Testis (tissue), 3 donors: ENCODE results near the gene ELK3. TPM values are rescaled to one million over a fixed set of nuclear protein-coding genes. Genes with fewer than 3 reads are reported as not detected.

ENCODE experiments used
- DNase-seq: peaks from one replicate; pipeline ENCODE4 v3.0.0-alpha.2; 2019
- H3K27ac ChIP-seq, 2 donors: fragments of 200-600 bp; sonication (generic); one replicate each; pipeline ENCODE4 v1.5.1; 2019
- H3K27me3 ChIP-seq: fragments of 200-600 bp; sonication (generic); one replicate; pipeline ENCODE4 v1.5.1; 2019
- H3K36me3 ChIP-seq: fragments of 200-600 bp; sonication (generic); one replicate; pipeline ENCODE4 v1.5.1; 2017; ENCODE audit warnings: low read depth; ENCODE audit errors: missing control alignments
- H3K4me1 ChIP-seq: fragments of 200-600 bp; sonication (generic); one replicate; pipeline ENCODE4 v1.5.1; 2019
- H3K4me3 ChIP-seq, 2 donors: fragments of 200-600 bp; sonication (generic); one replicate each; pipeline ENCODE4 v1.5.1; 2017 to 2019
- H3K9me3 ChIP-seq: fragments of 200-600 bp; sonication (generic); one replicate; pipeline ENCODE4 v1.5.1; 2017
- CTCF ChIP-seq, 3 experiments: fragments of 450-650 bp in 2 of 3; fragments of 200-600 bp in 1 of 3; sonication (generic) in 1 of 3; IDR thresholded peaks; one replicate each; pipeline ENCODE4 v1.5.1; 2016 to 2019; ENCODE audit warnings: antibody characterized with exemption in 3 of 3, mild to moderate bottlenecking in 2 of 3, moderate library complexity in 1 of 3
- POLR2A ChIP-seq: fragments of 450-650 bp; IDR thresholded peaks from one replicate; pipeline ENCODE4 v1.6.1; 2017; ENCODE audit warnings: antibody characterized with exemption, mild to moderate bottlenecking, moderate library complexity
- WGBS, 2 donors: methylation state at CpG; one replicate each; pipeline ENCODE4 v1.1.5; 2018; 5-methylcytosine and 5-hydroxymethylcytosine counted together
- intact Hi-C: fragments of 100-400 bp; cut with DNase I; formaldehyde crosslinking; loops from one replicate; pipeline ENCODE4 v1.15.1; 2023; ENCODE audit warnings: low total_unique reads
- polyA plus RNA-seq: library from polyadenylated mRNA; stranded (reverse); fragments of 350-450 nt; fragmentation: Illumina TruSeq; extraction: RNeasy Lipid Tissue Mini Kit (QIAGEN cat#74804); gene quantifications from one replicate; pipeline ENCODE4 v1.2.3, GENCODE V29; 2014; ENCODE audit warnings: low read depth, low replicate concordance; ENCODE audit not compliant: insufficient read depth
- total RNA-seq, 2 donors: library from RNA; depleted of rRNA; stranded (reverse); fragments of >200 nt; gene quantifications; one replicate each; pipeline ENCODE4 v1.2.3, GENCODE V29; 2016

ELK3 gene
- total and polyA plus RNA-seq, 3 donors from 2014 or later: 11.3 to 17.1 (median 15.4) TPM

DNA sequence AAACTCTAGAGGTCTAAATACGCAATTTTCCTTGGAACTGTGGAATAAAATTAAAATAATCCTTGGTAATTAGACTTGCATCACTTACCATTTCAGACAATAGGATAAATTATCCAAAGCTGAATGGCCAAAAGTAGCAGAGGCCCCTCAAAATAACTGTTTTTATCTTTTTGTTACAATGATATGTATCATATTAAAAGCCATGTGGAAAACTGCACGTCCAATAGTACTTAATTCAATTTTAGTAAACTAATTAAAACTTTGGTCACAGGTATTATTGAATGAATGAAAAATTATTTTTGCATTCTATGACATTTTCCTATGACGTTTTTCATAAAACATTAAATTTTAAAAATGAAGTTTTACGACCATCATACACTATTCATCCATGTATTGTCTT is 107.6 kb downstream of the ELK3 start:
- DNase-seq: no peak
- H3K9me3 ChIP-seq: no peaks in the 10 kb centered on the region
- no peak overlapping the region for H3K4me3 ChIP-seq
- WGBS, 2 donors: 85 to 86% methylated on average over 4 of the region's 4 CpGs
- intact Hi-C loops: no loop called here
- H3K27ac ChIP-seq: no peak overlapping the region
- H3K36me3 ChIP-seq: no peaks in the 10 kb centered on the region
- TF ChIP-seq CTCF (IDR thresholded peaks at IDR 0.05): no peak
- no peak for TF ChIP-seq POLR2A
- H3K27me3 ChIP-seq: no peaks in the 10 kb centered on the region
- no peaks in the 10 kb centered on the region for H3K4me1 ChIP-seq

DNA sequence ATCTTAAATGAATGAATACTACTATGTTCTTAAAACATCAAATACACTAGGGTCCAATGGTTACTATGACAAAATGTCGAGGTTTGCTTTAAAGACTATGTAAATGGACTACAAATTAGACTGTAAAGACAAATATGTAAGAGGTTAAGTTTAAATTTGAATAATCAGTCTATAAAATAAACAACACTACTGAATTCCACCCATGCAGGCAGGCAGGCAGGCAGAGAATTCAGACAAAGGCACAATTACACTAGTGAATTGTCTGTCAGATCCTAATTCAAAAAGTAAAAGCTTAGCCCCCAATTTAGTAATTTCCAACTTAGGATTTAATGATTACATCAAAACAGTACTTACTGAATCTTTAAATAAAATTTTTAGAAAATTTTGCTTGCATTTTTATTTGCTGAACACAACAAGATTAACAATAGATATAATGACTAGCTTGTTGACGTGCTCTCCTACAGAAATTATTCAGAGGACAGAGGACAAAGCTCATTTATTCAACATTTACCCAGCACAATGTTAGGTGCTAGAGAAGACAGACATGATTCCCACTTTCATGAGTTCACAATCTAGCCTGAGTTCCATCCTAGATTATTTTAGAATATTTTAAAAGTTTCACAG is 108.6 kb downstream of the ELK3 start:
- H3K27ac ChIP-seq: no peak overlapping the region
- no peak for TF ChIP-seq CTCF (IDR thresholded peaks at IDR 0.05)
- no peak for TF ChIP-seq POLR2A
- no peaks in the 10 kb centered on the region for H3K4me1 ChIP-seq
- intact Hi-C loops: no loop called here
- WGBS, 2 donors: 86% methylated on average over 2 of the region's 2 CpGs
- no peaks in the 10 kb centered on the region for H3K9me3 ChIP-seq
- H3K27me3 ChIP-seq: no peaks in the 10 kb centered on the region
- H3K4me3 ChIP-seq: no peak overlapping the region
- no peak for DNase-seq
- no peaks in the 10 kb centered on the region for H3K36me3 ChIP-seq

GRCh38 chr12:96303653-96304052 is 109.5 kb downstream of the ELK3 start:
- Histone ChIP-seq H3K4me1 (no peaks in the 10 kb centered on the region), H3K27ac (no peak overlapping the region), H3K4me3 (no peak overlapping the region), H3K27me3 (no peaks in the 10 kb centered on the region), H3K36me3 (no peaks in the 10 kb centered on the region), H3K9me3 (no peaks in the 10 kb centered on the region)
- no peak for DNase-seq
- intact Hi-C loops: no loop called here
- no peak for TF ChIP-seq CTCF (IDR thresholded peaks at IDR 0.05)
- no peak for TF ChIP-seq POLR2A

DNA sequence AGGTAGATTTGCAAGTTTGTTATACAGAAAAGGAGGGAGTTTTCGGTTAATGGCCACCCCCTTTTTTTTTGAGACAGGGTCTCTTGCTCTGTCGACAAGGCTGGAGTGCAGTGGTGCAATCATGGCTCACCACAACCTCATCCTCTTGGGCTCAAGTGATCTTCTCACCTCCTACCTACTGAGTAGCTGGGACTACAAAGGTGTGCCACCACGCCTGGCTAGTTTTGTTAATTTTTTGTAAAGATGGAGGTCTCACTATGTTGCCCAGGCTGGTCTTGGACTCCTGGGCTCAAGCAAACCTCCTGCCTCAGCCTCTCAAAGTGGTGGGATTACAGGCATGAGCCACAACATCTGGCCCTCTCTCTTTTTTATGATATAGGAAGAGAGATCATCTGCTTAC is 111.5 kb downstream of the ELK3 start:
- intact Hi-C loops: no loop called here
- Histone ChIP-seq H3K9me3 (no peaks in the 10 kb centered on the region), H3K27me3 (no peaks in the 10 kb centered on the region), H3K36me3 (no peaks in the 10 kb centered on the region), H3K27ac (no peak overlapping the region), H3K4me1 (no peaks in the 10 kb centered on the region), H3K4me3 (no peak overlapping the region)
- DNase-seq: no peak
- TF ChIP-seq POLR2A: no peak
- TF ChIP-seq CTCF (IDR thresholded peaks at IDR 0.05): no peak
- WGBS, 2 donors: 91 to 93% methylated on average over 3 of the region's 3 CpGs

DNA sequence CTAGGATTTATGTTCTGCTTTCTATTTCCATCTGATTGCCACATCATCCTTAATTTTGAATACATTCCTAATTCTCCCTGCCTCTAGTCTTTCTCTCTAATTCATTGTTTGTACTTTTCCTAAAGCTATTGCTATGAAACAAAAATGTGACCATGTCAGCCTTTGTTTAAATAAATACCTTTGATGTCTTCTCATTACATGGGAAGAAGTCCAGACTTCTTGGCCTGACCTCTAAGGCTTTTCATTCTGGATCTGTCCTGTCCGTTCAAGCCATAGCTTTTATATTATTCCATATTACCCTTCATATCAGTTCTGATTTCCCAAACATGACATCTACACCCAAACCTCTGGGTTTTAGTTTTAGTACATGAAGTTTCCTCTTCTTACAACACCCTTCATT is 114.7 kb downstream of the ELK3 start:
- intact Hi-C loops: no loop called here
- no peaks in the 10 kb centered on the region for H3K36me3 ChIP-seq
- WGBS, 2 donors: 78 to 83% methylated on average over 1 of the region's 1 CpG
- H3K4me1 ChIP-seq: no peaks in the 10 kb centered on the region
- no peaks in the 10 kb centered on the region for H3K9me3 ChIP-seq
- no peak overlapping the region for H3K4me3 ChIP-seq
- TF ChIP-seq CTCF (IDR thresholded peaks at IDR 0.05) (no peak), POLR2A (no peak)
- no peak for DNase-seq
- H3K27ac ChIP-seq: no peak overlapping the region
- no peaks in the 10 kb centered on the region for H3K27me3 ChIP-seq
